Suprapubic skin (tissue), 4 donors: ENCODE data around the gene HOTAIR. TPM values are rescaled to one million over a fixed set of nuclear protein-coding genes. Genes with fewer than 3 reads are reported as not detected.

Source experiments
- DNase-seq, 2 donors: peaks; one replicate each; pipeline ENCODE4 v3.0.0-alpha.2; 2019; ENCODE audit warnings: low spot score in 2 of 2
- H3K27ac ChIP-seq: fragments of 200-600 bp; sonication (generic); one replicate; pipeline ENCODE4 v1.5.1; 2019
- H3K27me3 ChIP-seq: fragments of 200-600 bp; sonication (generic); one replicate; pipeline ENCODE4 v1.5.1; 2019
- H3K36me3 ChIP-seq: fragments of 200-600 bp; sonication (generic); one replicate; pipeline ENCODE4 v1.5.1; 2019
- H3K4me1 ChIP-seq: fragments of 200-600 bp; sonication (generic); one replicate; pipeline ENCODE4 v1.5.1; 2019
- H3K4me3 ChIP-seq: fragments of 200-600 bp; sonication (generic); one replicate; pipeline ENCODE4 v1.5.1; 2019; ENCODE audit warnings: mild to moderate bottlenecking
- H3K9me3 ChIP-seq: fragments of 200-600 bp; sonication (generic); one replicate; pipeline ENCODE4 v1.5.1; 2019
- CTCF ChIP-seq, 2 donors: fragments of 200-600 bp in 1 of 2; fragments of 450-650 bp in 1 of 2; sonication (generic) in 1 of 2; IDR thresholded peaks; one replicate each; pipeline ENCODE4 v1.5.1; 2016 to 2019; ENCODE audit warnings: antibody characterized with exemption in 2 of 2, mild to moderate bottlenecking in 1 of 2, moderate library complexity in 1 of 2
- EP300 ChIP-seq: sonication (generic); formaldehyde crosslinking; IDR thresholded peaks from one replicate; pipeline ENCODE4 v1.6.1; 2017; ENCODE audit warnings: antibody characterized with exemption
- POLR2A ChIP-seq, 2 donors: fragments of 450-650 bp; IDR thresholded peaks; one replicate each; pipeline ENCODE4 v1.6.1; 2017; ENCODE audit warnings: antibody characterized with exemption in 2 of 2, mild to moderate bottlenecking in 2 of 2, moderate library complexity in 2 of 2
- POLR2AphosphoS5 ChIP-seq, 3 donors: sonication (generic); formaldehyde crosslinking; IDR thresholded peaks; one replicate each; pipeline ENCODE4 v1.6.1; 2017; ENCODE audit warnings: antibody characterized with exemption in 3 of 3
- WGBS: methylation state at CpG from one replicate; pipeline ENCODE4 v1.1.5; 2018; 5-methylcytosine and 5-hydroxymethylcytosine counted together
- total RNA-seq, 4 donors: library from RNA; depleted of rRNA; stranded (reverse); fragments of >200 nt; gene quantifications; one replicate each; pipeline ENCODE4 v1.1.0, GENCODE V29; 2016

The HOTAIR gene
- total RNA-seq, 4 donors from 2014 or later = 1.4 to 15.7 (median 10.7) TPM

GRCh38 chr12:53955036-53955775, 19.5 kb downstream of the HOTAIR start:
- 3% methylated on average over 12 of the region's 86 CpGs for WGBS
- no peak for DNase-seq

GRCh38 chr12:53954694-53955035, 20.1 kb downstream of the HOTAIR start, which contains the start of gene HOXC12:
Gene HOXC12 (plus strand): TSS chr12:53954903. CDS start chr12:53954930, 27 bp downstream.
- Histone ChIP-seq H3K27me3 (peaks cover 99% of the 10 kb centered on the region), H3K4me1 (peaks cover 63% of the 10 kb centered on the region), H3K4me3 (peak within 1 kb of the TSS; percentile 48), H3K9me3 (no peaks in the 10 kb centered on the region), H3K36me3 (no peaks in the 10 kb centered on the region), H3K27ac (peak within 1 kb of the TSS; percentile 66)
- TF ChIP-seq CTCF (IDR thresholded peaks at IDR 0.05) (no peak), POLR2AphosphoS5 (IDR thresholded peaks at IDR 0.05) (no peak), POLR2A (IDR thresholded peaks at IDR 0.05) (no peak), EP300 (no peak)
- WGBS = 5% methylated on average over 8 of the region's 20 CpGs
- DNase-seq = no peak

More at GRCh38 chr12:53955036-53955775, 19.5 kb downstream of the HOTAIR start:
- H3K9me3 ChIP-seq = no peaks in the 10 kb centered on the region
- H3K4me3 ChIP-seq = peak overlapping the region; percentile 48
- peaks cover 99% of the 10 kb centered on the region for H3K27me3 ChIP-seq
- H3K36me3 ChIP-seq = no peaks in the 10 kb centered on the region
- TF ChIP-seq EP300 = no peak
- TF ChIP-seq POLR2A (IDR thresholded peaks at IDR 0.05) = no peak
- TF ChIP-seq CTCF (IDR thresholded peaks at IDR 0.05) = no peak
- no peak for TF ChIP-seq POLR2AphosphoS5 (IDR thresholded peaks at IDR 0.05)
- peaks cover 58% of the 10 kb centered on the region for H3K4me1 ChIP-seq
- H3K27ac ChIP-seq = peak overlapping the region; percentile 66

- H3K27ac ChIP-seq = no peak overlapping the region
- no peaks in the 10 kb centered on the region for H3K36me3 ChIP-seq
- no peaks in the 10 kb centered on the region for H3K9me3 ChIP-seq
- TF ChIP-seq POLR2AphosphoS5 (IDR thresholded peaks at IDR 0.05) (no peak), CTCF (IDR thresholded peaks at IDR 0.05) (no peak), POLR2A (IDR thresholded peaks at IDR 0.05) (no peak), EP300 (no peak)
- peaks cover 99% of the 10 kb centered on the region for H3K27me3 ChIP-seq
- peaks cover 63% of the 10 kb centered on the region for H3K4me1 ChIP-seq
- no peak for DNase-seq
- 25% methylated on average over 18 of the region's 19 CpGs for WGBS
- peak overlapping the region; percentile 48 for H3K4me3 ChIP-seq
Observed at GRCh38 chr12:53953831-53954693, 20.7 kb downstream of the HOTAIR start.

- peaks cover 100% of the 10 kb centered on the region for H3K27me3 ChIP-seq
Observed at GRCh38 chr12:53952871-53953734, 21.7 kb downstream of the HOTAIR start.

More at GRCh38 chr12:53952871-53953734, 21.7 kb downstream of the HOTAIR start:
- Histone ChIP-seq H3K36me3 (no peaks in the 10 kb centered on the region), H3K27ac (no peak overlapping the region), H3K4me1 (peaks cover 63% of the 10 kb centered on the region), H3K9me3 (no peaks in the 10 kb centered on the region), H3K4me3 (no peak overlapping the region)
- 13% methylated on average over 35 of the region's 38 CpGs for WGBS
- TF ChIP-seq CTCF (IDR thresholded peaks at IDR 0.05) = no peak
- no peak for TF ChIP-seq EP300
- no peak for TF ChIP-seq POLR2AphosphoS5 (IDR thresholded peaks at IDR 0.05)
- no peak for TF ChIP-seq POLR2A (IDR thresholded peaks at IDR 0.05)
- peak in 1 of 2 donors; percentile 78 for DNase-seq
